Measurements from ENCODE around the gene PHKB.
"Not testable (repeated sequence)": the region's sequence is repeated elsewhere in the genome, so short reads cannot be mapped to it uniquely, and the experiment has no call there.

The PHKB gene

GRCh38 chr16:47519037-47519436, 57.9 kb downstream of the PHKB start:
- DNase-seq, result no peak

GRCh38 chr16:47519546-47519945, 58.4 kb downstream of the PHKB start:
- DNase-seq, result no peak

GRCh38 chr16:47519996-47520679, 59.0 kb downstream of the PHKB start:
- peak; percentile 73 for DNase-seq

GRCh38 chr16:47523342-47524006, 62.3 kb downstream of the PHKB start:
- DNase-seq, result no peak

- DNase-seq, result no peak
Measured at GRCh38 chr16:47524007-47524405, 62.9 kb downstream of the PHKB start.

GRCh38 chr16:47528431-47528830, 67.3 kb downstream of the PHKB start:
- no peak for DNase-seq

- no peak for DNase-seq
Measured at GRCh38 chr16:47533744-47534292, 72.7 kb downstream of the PHKB start.

- no peak for DNase-seq
Measured at GRCh38 chr16:47538472-47538871, 77.3 kb downstream of the PHKB start.

- DNase-seq, result peak; percentile 50
Measured at GRCh38 chr16:47539707-47540670, 78.9 kb downstream of the PHKB start.

GRCh38 chr16:47541135-47541534, 80.0 kb downstream of the PHKB start:
- DNase-seq, result not testable (repeated sequence)

- not testable (repeated sequence) for DNase-seq
Measured at GRCh38 chr16:47544255-47544654, 83.1 kb downstream of the PHKB start.

GRCh38 chr16:47551185-47551584, 90.1 kb downstream of the PHKB start:
- not testable (repeated sequence) for DNase-seq

GRCh38 chr16:47551767-47552166, 90.6 kb downstream of the PHKB start:
- not testable (repeated sequence) for DNase-seq

GRCh38 chr16:47553853-47554564, 92.9 kb downstream of the PHKB start:
- no peak for DNase-seq

- not testable (repeated sequence) for DNase-seq
Measured at GRCh38 chr16:47554587-47554986, 93.5 kb downstream of the PHKB start.

GRCh38 chr16:47561286-47561685, 100.2 kb downstream of the PHKB start:
- no peak for DNase-seq

GRCh38 chr16:47562366-47562765, 101.2 kb downstream of the PHKB start:
- DNase-seq, result no peak

- peak; percentile 36 for DNase-seq
Measured at GRCh38 chr16:47565454-47565853, 104.3 kb downstream of the PHKB start.

GRCh38 chr16:47567321-47567720, 106.2 kb downstream of the PHKB start:
- DNase-seq, result peak; percentile 3

- DNase-seq, result no peak
Measured at GRCh38 chr16:47568351-47568750, 107.2 kb downstream of the PHKB start.

- DNase-seq, result no peak
Measured at GRCh38 chr16:47571049-47571448, 109.9 kb downstream of the PHKB start.

GRCh38 chr16:47571711-47572110, 110.6 kb downstream of the PHKB start:
- DNase-seq, result no peak

Data from OCI-M1 (cell line).